AG04450 (cell line): ENCODE measurements around the gene CNTNAP4. TPM values are rescaled to one million over a fixed set of nuclear protein-coding genes. Genes with fewer than 3 reads are reported as not detected.

Source experiments
- CTCF ChIA-PET: fragments of 300-600, 350-600 bp; formaldehyde crosslinking; extraction: SDS; loops from one replicate; lab custom pipeline; 2022; ENCODE audit warnings: antibody characterized with exemption, inconsistent platforms; lab: Charles Lee
- POLR2A ChIA-PET: fragments of 350-600 bp; formaldehyde crosslinking; extraction: SDS; loops from one replicate; lab custom pipeline; 2021; ENCODE audit warnings: antibody characterized with exemption, inconsistent platforms; lab: Yijun Ruan, JAX
- DNase-seq: peaks from one replicate; pipeline ENCODE4 v3.0.0-alpha.2; 2011; ENCODE audit warnings: low read depth, low spot score
- H3K27ac ChIP-seq: one replicate; pipeline ENCODE4 v1.5.1; 2012; ENCODE audit warnings: low read depth, low read length, control low read depth
- H3K27me3 ChIP-seq: one replicate; pipeline ENCODE4 v1.6.0; 2012; ENCODE audit warnings: low read length; ENCODE audit not compliant: control insufficient read depth, insufficient read depth
- H3K4me3 ChIP-seq: 2 replicates; pipeline ENCODE4 v1.5.1; 2011; ENCODE audit warnings: mild to moderate bottlenecking, low read depth, low read length, control low read depth
- H3K9me3 ChIP-seq: 2 replicates; pipeline ENCODE4 v1.5.1; 2012; ENCODE audit warnings: low read length; ENCODE audit not compliant: control insufficient read depth, insufficient read depth
- polyA plus RNA-seq: library from polyadenylated mRNA; depleted of rRNA; stranded (reverse); fragments of >200 nt; gene quantifications from 2 replicates; pipeline ENCODE4 v1.2.3, GENCODE V29; 2011
- small RNA-seq: library from RNA; depleted of rRNA; stranded (forward); fragments of <200 nt; gene quantifications from one replicate; pipeline ENCODE3, GENCODE V24; 2012; ENCODE audit warnings: low read depth; ENCODE audit not compliant: insufficient read length
- TF ChIP-seq, protein P1 (sequence below): IDR thresholded peaks from 2 replicates; pipeline ENCODE4 v1.5.1; 2011; ENCODE audit warnings: low read depth, low read length, control low read depth, inconsistent platforms

CNTNAP4 gene
- polyA plus RNA-seq, 1 experiment = not detected

DNA sequence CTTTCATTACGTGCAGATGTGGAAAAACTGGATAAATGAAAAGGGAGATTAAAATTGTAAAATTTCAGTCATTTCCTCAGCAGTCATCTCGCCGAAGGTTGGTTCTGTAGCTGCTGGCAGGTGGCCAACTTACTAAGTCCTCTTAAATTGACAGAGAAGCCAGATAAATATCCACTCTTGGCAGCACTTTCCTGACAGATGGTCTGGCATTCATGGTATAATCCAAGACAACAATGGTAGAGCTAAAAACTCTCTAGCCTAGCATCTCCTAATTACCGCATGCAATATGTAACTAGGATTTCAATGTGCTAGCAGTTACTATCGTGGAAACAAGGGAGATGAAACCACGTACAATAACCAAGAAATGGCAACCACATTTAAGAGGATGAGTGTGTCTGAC lies 306.3 kb downstream of the CNTNAP4 start:
- DNase-seq = no peak
- Histone ChIP-seq H3K4me3 (no peak overlapping the region), H3K27ac (no peak overlapping the region), H3K9me3 (no peaks in the 10 kb centered on the region), H3K27me3 (no peaks in the 10 kb centered on the region)
- POLR2A ChIA-PET = no interaction called here
- CTCF ChIA-PET = no interaction called here
- TF ChIP-seq, protein P1, sequence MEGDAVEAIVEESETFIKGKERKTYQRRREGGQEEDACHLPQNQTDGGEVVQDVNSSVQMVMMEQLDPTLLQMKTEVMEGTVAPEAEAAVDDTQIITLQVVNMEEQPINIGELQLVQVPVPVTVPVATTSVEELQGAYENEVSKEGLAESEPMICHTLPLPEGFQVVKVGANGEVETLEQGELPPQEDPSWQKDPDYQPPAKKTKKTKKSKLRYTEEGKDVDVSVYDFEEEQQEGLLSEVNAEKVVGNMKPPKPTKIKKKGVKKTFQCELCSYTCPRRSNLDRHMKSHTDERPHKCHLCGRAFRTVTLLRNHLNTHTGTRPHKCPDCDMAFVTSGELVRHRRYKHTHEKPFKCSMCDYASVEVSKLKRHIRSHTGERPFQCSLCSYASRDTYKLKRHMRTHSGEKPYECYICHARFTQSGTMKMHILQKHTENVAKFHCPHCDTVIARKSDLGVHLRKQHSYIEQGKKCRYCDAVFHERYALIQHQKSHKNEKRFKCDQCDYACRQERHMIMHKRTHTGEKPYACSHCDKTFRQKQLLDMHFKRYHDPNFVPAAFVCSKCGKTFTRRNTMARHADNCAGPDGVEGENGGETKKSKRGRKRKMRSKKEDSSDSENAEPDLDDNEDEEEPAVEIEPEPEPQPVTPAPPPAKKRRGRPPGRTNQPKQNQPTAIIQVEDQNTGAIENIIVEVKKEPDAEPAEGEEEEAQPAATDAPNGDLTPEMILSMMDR = no peak

DNA sequence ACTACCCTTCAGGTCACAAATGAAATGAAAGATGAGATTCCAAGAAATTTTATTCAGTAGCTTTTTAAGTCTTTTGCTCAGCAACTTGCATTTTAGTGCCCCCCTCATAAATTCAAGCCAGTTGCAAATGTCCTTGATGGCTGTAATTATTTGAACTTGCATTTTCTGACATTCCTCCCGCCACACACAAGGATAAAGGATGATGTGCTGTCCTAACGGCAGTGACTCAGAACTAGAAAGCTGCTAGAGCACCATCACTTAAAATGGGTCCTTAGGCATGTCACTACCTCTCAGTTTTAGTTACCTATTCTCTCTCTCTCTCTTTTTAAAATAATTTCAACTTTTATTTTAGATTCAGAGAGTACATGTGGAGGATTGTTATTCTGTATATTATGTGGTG lies 306.7 kb downstream of the CNTNAP4 start:
- ChIA-PET CTCF (no interaction called here), POLR2A (no interaction called here)
- no peak for DNase-seq
- TF ChIP-seq, protein P1 = no peak
- no peaks in the 10 kb centered on the region for H3K27me3 ChIP-seq
- no peaks in the 10 kb centered on the region for H3K9me3 ChIP-seq
- no peak overlapping the region for H3K4me3 ChIP-seq
- H3K27ac ChIP-seq = no peak overlapping the region

DNA sequence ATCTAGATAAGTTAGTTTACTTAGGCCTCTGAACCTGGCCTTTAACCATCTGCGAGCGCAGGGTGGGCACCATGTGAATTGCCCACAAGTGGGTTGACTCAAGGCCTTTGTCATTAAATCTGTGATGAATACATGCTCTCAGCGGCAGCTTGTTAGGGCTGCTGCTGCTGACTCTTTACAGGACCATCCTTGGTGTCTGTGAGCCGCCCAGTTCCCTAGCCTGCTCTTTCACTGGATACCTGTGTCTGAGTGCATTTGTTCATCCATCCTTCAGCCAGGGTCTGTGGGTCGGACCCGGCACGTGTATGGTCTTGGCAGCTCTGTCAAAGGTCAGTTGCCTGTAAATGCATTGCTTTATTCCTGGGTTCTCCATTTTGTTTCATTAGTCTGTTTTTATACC lies 321.3 kb downstream of the CNTNAP4 start:
- POLR2A ChIA-PET = no interaction called here
- TF ChIP-seq, protein P1 = no peak
- Histone ChIP-seq H3K9me3 (no peaks in the 10 kb centered on the region), H3K27me3 (no peaks in the 10 kb centered on the region), H3K27ac (no peak overlapping the region), H3K4me3 (no peak overlapping the region)
- CTCF ChIA-PET = no interaction called here
- DNase-seq = no peak

DNA sequence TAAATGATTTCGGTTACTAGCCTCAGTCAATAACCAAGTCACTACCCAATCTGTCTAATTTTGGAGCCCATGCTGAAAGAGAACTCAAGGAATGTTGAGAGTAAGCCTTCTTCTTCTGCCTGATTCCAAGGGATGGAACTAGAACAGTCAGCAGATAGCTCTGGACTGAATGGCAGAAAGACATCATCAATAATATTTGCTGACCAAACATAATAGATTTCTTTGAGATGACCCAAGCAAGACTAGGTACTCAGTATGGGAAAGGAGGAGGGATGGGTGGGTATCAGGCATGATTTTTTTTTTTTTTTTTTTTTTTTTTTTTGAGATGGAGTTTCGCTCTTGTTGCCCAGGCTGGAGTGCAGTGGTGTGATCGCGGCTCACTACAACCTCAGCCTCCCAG lies 330.1 kb downstream of the CNTNAP4 start:
- POLR2A ChIA-PET = no interaction called here
- TF ChIP-seq, protein P1 = no peak
- CTCF ChIA-PET = interaction anchor here (0.7 kb wide), 1 partner anchor 46 kb away, joined by 9 read pairs; no protein-coding TSS in a partner anchor
- Histone ChIP-seq H3K9me3 (no peaks in the 10 kb centered on the region), H3K4me3 (no peak overlapping the region), H3K27me3 (no peaks in the 10 kb centered on the region), H3K27ac (no peak overlapping the region)
- no peak for DNase-seq

Small RNA genes lying within 50 kb of the gene (small RNA-seq; reads per million reads assigned to genes)
- not detected for gene RF00133
- gene RN7SKP233 = not detected
